Transverse colon (tissue), 4 donors: ENCODE data around the gene LMNTD2.

ENCODE experiments used
- POLR2AphosphoS5 ChIP-seq, 3 donors: sonication (generic); formaldehyde crosslinking; IDR thresholded peaks; one replicate each; pipeline ENCODE4 v1.6.1; 2016; ENCODE audit warnings: antibody characterized with exemption in 3 of 3
- TF ChIP-seq, protein P1 (sequence below), 5 experiments: fragments of 200-600 bp in 3 of 5; fragments of 450-650 bp in 2 of 5; sonication (generic) in 3 of 5; IDR thresholded peaks; 1 replicate in 2 of 5; 2 replicates in 3 of 5; pipeline ENCODE4 v1.5.1; 2016 to 2017; ENCODE audit warnings: antibody characterized with exemption in 5 of 5, inconsistent platforms in 3 of 5, mild to moderate bottlenecking in 2 of 5, moderate library complexity in 1 of 5

DNA sequence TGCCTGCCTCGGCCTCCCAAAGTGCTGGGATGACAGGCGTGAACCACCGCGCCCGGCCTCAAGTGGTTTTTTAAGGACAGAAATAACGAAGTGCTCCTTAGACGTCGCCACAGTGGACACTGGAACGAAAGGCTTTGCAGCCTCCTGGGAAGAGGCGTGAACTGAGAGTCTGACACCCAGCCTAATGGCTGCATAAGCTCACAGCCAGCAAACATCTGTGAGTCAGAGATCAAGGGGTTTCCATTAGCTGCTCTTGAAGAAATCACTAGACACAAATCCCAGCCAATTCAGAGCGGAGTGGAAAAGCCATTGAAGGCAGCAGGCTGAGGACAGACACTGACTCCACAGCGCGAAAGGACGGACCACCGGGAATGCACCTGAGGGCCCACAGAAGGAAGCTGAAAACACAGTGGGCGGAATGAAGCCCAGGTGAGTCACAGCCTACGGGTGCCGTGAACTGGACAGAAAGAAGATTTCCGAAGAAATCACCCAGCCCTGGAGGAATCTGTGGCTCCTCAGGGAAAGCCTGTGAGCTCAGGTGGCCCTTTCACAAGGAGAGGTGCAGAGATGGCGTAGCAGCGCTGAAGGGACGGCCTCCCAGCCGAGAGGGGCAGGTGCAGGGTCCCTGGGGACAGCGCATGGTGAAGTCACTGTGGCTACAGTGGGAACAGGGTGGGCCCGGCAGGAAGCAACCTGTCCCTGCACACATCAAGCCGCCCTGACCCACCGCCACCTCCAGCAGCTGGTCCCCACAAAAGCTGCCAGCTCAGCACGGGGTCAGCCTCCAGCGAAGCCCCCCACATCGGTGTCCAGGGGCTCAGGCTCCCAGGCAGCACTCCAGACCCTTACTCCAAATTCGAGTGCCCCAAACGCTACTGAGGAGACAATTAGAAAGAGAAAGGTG, 11.6 kb downstream of the LMNTD2 start:
- TF ChIP-seq, protein P1, sequence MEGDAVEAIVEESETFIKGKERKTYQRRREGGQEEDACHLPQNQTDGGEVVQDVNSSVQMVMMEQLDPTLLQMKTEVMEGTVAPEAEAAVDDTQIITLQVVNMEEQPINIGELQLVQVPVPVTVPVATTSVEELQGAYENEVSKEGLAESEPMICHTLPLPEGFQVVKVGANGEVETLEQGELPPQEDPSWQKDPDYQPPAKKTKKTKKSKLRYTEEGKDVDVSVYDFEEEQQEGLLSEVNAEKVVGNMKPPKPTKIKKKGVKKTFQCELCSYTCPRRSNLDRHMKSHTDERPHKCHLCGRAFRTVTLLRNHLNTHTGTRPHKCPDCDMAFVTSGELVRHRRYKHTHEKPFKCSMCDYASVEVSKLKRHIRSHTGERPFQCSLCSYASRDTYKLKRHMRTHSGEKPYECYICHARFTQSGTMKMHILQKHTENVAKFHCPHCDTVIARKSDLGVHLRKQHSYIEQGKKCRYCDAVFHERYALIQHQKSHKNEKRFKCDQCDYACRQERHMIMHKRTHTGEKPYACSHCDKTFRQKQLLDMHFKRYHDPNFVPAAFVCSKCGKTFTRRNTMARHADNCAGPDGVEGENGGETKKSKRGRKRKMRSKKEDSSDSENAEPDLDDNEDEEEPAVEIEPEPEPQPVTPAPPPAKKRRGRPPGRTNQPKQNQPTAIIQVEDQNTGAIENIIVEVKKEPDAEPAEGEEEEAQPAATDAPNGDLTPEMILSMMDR (IDR thresholded peaks at IDR 0.05) = no peak
- no peak for TF ChIP-seq POLR2AphosphoS5 (IDR thresholded peaks at IDR 0.05)
